Activated CD8-positive, alpha-beta T cell treated with anti-CD3 and anti-CD28 coated beads for 36 hours (primary cell): ENCODE results near the gene TIMM22. TPM values are rescaled to one million over a fixed set of nuclear protein-coding genes. Genes with fewer than 3 reads are reported as not detected.

Source experiments
- ATAC-seq: fragments of 200-7000 bp; cut with Tn5 transposase; one replicate; pipeline ENCODE4 v1.10.0; 2021; ENCODE audit warnings: mild to moderate bottlenecking, moderate library complexity
- CTCF ChIA-PET: fragments of 350-600 bp; sonication (Branson Sonifier 250); formaldehyde crosslinking; loops from one replicate; lab custom pipeline; 2021; ENCODE audit warnings: antibody characterized with exemption; lab: Charles Lee
- POLR2A ChIA-PET: fragments of 350-600 bp; sonication (Branson Sonifier 250); formaldehyde crosslinking; loops from one replicate; lab custom pipeline; 2021; ENCODE audit warnings: antibody characterized with exemption; lab: Charles Lee
- DNase-seq: peaks from one replicate; pipeline ENCODE4 v3.0.0-alpha.2; 2020
- H3K27ac Mint-ChIP-seq: one replicate; pipeline ENCODE4 v1.8.0; 2021; ENCODE audit warnings: mild to moderate bottlenecking, mixed read lengths
- H3K27me3 Mint-ChIP-seq: one replicate; pipeline ENCODE4 v1.8.0; 2021; ENCODE audit warnings: mixed read lengths
- H3K36me3 Mint-ChIP-seq: one replicate; pipeline ENCODE4 v1.8.0; 2021; ENCODE audit warnings: low read depth, mixed read lengths
- H3K4me1 Mint-ChIP-seq: one replicate; pipeline ENCODE4 v1.8.0; 2021; ENCODE audit warnings: low read depth, mixed read lengths
- H3K4me3 Mint-ChIP-seq: one replicate; pipeline ENCODE4 v1.8.0; 2021; ENCODE audit warnings: mild to moderate bottlenecking, moderate library complexity, mixed read lengths
- H3K9me3 Mint-ChIP-seq: one replicate; pipeline ENCODE4 v1.8.0; 2021; ENCODE audit warnings: mixed read lengths
- intact Hi-C: fragments of 100-400 bp; cut with micrococcal nuclease; formaldehyde crosslinking; loops from one replicate; pipeline ENCODE4 v1.10.0; 2022
- total RNA-seq, 2 experiments: library from RNA; stranded (reverse); gene quantifications; one replicate each; pipeline ENCODE4 v1.2.3, GENCODE V29; 2021
- TF ChIP-seq, protein P1 (sequence below): fragments of 200-600 bp; IDR thresholded peaks from one replicate; pipeline ENCODE4 v1.8.0; 2022; ENCODE audit warnings: antibody characterized with exemption, mild to moderate bottlenecking

TIMM22 gene
- total RNA-seq, 2 experiments from 2014 or later: 8.8 to 10.2 TPM

DNA sequence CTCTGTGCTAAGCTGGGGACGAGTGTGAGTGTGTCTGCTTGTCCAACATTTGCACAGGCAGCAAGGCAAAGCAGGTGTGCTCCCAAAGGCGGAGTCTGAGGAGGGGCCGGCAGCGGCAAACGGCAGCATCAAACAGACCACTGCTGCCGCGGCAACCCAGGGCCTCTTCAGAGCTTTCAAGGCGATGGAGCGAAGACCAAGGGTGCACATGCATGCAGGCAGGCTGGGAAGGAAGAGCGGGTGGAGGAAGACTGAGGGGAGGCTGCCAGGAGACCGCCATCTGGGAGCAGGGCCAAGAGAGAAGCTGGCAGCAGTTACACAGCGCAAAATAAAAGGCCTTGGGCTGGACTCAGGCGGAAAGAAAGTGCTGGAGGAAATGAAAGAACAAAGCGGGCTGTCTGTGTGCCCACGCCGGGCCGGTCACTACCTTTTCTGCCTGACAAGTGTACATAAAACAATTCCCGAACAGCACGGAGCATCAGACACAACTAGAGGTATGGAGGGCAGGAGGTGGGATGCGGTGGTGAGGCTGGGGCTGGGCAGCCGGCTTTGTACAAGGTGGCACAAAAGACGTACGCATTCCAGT, 8.5 kb downstream of the TIMM22 start:
- ATAC-seq (no peak), DNase-seq (no peak)
- Mint-ChIP-seq H3K27me3 (no peaks in the 10 kb centered on the region), H3K27ac (peak overlapping the region; percentile 6), H3K4me1 (peaks cover 11% of the 10 kb centered on the region), H3K36me3 (peaks cover 20% of the 10 kb centered on the region), H3K4me3 (no peak overlapping the region), H3K9me3 (no peaks in the 10 kb centered on the region)
- intact Hi-C loops: no loop called here
- TF ChIP-seq, protein P1, sequence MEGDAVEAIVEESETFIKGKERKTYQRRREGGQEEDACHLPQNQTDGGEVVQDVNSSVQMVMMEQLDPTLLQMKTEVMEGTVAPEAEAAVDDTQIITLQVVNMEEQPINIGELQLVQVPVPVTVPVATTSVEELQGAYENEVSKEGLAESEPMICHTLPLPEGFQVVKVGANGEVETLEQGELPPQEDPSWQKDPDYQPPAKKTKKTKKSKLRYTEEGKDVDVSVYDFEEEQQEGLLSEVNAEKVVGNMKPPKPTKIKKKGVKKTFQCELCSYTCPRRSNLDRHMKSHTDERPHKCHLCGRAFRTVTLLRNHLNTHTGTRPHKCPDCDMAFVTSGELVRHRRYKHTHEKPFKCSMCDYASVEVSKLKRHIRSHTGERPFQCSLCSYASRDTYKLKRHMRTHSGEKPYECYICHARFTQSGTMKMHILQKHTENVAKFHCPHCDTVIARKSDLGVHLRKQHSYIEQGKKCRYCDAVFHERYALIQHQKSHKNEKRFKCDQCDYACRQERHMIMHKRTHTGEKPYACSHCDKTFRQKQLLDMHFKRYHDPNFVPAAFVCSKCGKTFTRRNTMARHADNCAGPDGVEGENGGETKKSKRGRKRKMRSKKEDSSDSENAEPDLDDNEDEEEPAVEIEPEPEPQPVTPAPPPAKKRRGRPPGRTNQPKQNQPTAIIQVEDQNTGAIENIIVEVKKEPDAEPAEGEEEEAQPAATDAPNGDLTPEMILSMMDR: no peak
- CTCF ChIA-PET: interaction anchor here (1.1 to 1.2 kb wide), 2 partner anchors 117 to 210 kb away, joined by 3 read pairs; no protein-coding TSS in a partner anchor
- POLR2A ChIA-PET: interaction anchor here (2.1 kb wide), 1 partner anchor 9 kb away, joined by 6 read pairs; the partner anchor contains the start of gene TIMM22

DNA sequence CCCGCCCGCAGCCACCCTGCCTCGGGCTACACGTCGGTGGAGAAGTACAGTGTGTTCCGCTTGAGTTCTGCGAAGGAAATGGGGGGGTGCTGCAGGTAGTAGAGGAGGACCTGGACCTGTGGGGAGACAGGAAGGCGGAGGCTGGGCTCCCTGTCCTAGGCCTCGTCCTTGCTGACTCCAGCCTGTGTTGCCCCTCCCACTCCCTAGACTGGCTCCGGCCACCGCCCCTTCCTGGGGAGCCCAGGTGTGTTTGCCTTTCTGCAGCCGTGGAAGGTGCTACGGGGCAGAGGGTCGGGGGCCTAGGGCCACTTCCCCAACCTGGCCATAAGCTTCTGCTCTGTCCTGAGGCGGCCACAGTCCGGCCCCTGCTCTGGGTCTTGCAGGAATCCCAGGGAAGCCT, 9.1 kb downstream of the TIMM22 start:
- H3K4me1 Mint-ChIP-seq: peaks cover 11% of the 10 kb centered on the region
- peaks cover 14% of the 10 kb centered on the region for H3K36me3 Mint-ChIP-seq
- no peak for DNase-seq
- intact Hi-C loops: no loop called here
- ChIA-PET POLR2A (interaction anchor here (2.1 kb wide), 1 partner anchor 9 kb away, joined by 6 read pairs; the partner anchor contains the start of gene TIMM22), CTCF (no interaction called here)
- TF ChIP-seq, protein P1: no peak
- H3K9me3 Mint-ChIP-seq: no peaks in the 10 kb centered on the region
- H3K4me3 Mint-ChIP-seq: no peak overlapping the region
- H3K27me3 Mint-ChIP-seq: no peaks in the 10 kb centered on the region
- no peak for ATAC-seq
- no peak overlapping the region for H3K27ac Mint-ChIP-seq

DNA sequence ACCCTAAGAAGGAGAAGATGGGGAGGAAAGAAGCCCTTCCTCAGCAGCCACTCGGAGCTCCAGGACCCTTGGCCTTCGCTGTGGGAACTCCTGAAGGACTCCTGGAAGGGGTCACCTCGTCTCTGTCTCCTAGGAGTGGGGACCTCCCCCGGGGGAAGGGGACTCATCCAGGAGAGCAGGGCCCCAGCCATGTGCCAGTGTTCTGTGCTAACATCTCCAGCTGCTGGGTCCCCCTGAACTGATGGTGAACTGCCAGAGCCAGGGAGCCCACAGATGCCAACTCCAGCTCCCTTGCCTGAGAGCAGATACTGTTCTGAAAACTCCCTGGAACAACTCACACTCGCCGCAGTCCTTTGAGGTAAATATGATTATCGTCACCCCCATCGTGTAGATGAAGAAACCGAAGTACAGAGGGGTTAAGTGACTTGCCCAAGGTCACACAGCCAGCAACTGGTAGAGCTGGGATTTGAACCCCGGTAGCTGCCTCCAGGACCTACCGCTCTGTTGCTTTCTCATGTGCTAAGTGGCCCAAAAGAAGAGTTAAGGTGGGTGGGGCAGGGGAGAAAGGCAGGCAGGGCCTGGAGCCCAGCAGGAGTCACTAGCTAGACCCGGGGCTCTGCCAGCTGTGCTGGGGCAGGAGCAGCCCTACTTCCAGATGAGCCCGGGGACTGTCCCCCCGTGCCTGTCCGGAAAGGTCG, 10.5 kb downstream of the TIMM22 start:
- peaks cover 11% of the 10 kb centered on the region for H3K4me1 Mint-ChIP-seq
- ATAC-seq (no peak), DNase-seq (no peak)
- no peak overlapping the region for H3K27ac Mint-ChIP-seq
- H3K9me3 Mint-ChIP-seq: no peaks in the 10 kb centered on the region
- intact Hi-C loops: no loop called here
- no peak overlapping the region for H3K4me3 Mint-ChIP-seq
- TF ChIP-seq, protein P1: no peak
- POLR2A ChIA-PET: no interaction called here
- no peaks in the 10 kb centered on the region for H3K27me3 Mint-ChIP-seq
- CTCF ChIA-PET: no interaction called here
- peaks cover 4% of the 10 kb centered on the region for H3K36me3 Mint-ChIP-seq

DNA sequence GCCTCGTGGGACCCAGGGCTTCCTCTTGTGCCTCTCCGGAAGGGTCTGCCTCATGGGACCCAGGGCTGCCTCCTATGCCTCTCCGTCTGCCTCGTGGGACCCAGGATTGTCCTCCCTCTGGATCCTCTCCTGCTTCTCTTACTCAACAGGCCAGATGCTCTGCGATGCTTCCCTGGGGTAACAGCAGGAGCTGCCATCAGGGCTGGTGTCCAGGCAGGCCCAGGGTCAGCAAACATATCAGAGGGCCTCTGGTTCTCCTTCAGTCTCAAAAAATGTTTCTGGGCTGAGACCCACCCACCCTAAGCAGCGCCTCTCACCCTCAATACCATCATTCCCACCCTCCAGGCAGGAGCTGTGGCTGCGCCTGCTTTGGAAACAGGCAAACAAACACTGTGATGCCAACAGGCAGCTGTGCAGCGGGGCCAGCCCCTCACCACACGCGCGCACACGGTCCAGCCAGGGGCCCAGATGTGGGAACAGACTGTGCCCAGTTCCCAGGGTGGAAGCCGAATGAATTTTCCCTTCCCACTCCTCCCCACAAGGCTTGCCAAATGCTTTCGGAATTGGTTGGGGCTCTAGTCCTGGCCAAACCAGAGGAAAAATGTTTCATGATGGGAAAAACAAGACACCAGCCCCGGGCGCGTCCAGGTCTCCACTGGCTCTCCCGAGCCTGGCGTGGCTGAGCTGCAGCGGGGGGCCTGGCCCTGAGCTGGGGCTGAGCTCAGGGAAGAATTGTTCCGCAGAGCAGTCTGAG, 11.3 kb downstream of the TIMM22 start:
- Mint-ChIP-seq H3K27me3 (no peaks in the 10 kb centered on the region), H3K9me3 (no peaks in the 10 kb centered on the region), H3K4me1 (peaks cover 11% of the 10 kb centered on the region), H3K36me3 (peaks cover 4% of the 10 kb centered on the region), H3K27ac (no peak overlapping the region), H3K4me3 (no peak overlapping the region)
- ATAC-seq (no peak), DNase-seq (no peak)
- TF ChIP-seq, protein P1: no peak
- POLR2A ChIA-PET: no interaction called here
- CTCF ChIA-PET: no interaction called here
- intact Hi-C loops: no loop called here
